Adrenal gland (tissue), 5 donors: ENCODE results near the gene YWHAB.

Experiments
- CTCF ChIP-seq, 6 experiments: fragments of 450-650 bp in 4 of 6; fragments of 200-600 bp in 2 of 6; sonication (generic) in 1 of 6; IDR thresholded peaks; 1 replicate in 5 of 6; 2 replicates in 1 of 6; pipeline versions ENCODE4 v1.5.1 to v1.8.0; 2016 to 2021; ENCODE audit warnings: antibody characterized with exemption in 6 of 6, mild to moderate bottlenecking in 2 of 6, moderate library complexity in 1 of 6
- POLR2A ChIP-seq, 2 donors: fragments of 450-650 bp; IDR thresholded peaks; one replicate each; pipeline ENCODE4 v1.6.1; 2017; ENCODE audit warnings: antibody characterized with exemption in 2 of 2, mild to moderate bottlenecking in 2 of 2, moderate library complexity in 1 of 2
- donor health status: DM: no; HTN: no; CAD: no.

GRCh38 chr20:44839481-44839880 is 46.0 kb upstream of the YWHAB start:
- TF ChIP-seq CTCF (IDR thresholded peaks at IDR 0.05) (no peak), POLR2A (IDR thresholded peaks at IDR 0.05) (no peak)
